HG03520 (cell line): ENCODE data around the gene CEP95.

Experiments used
- ATAC-seq: cut with Tn5 transposase; IDR thresholded peaks from one replicate; pipeline ENCODE4 v1.9.1; 2021; ENCODE audit warnings: mild to moderate bottlenecking, moderate library complexity; ENCODE audit not compliant: unreplicated experiment

Gene CEP95

GRCh38 chr17:64509179-64509578 lies 2.4 kb downstream of the CEP95 start:
- ATAC-seq, result no peak

- no peak for ATAC-seq
Observed at GRCh38 chr17:64515419-64515818, 8.6 kb downstream of the CEP95 start.

GRCh38 chr17:64515829-64516228 lies 9.1 kb downstream of the CEP95 start:
- no peak for ATAC-seq

GRCh38 chr17:64519601-64520000 lies 12.8 kb downstream of the CEP95 start:
- ATAC-seq, result no peak

GRCh38 chr17:64520359-64520758 lies 13.6 kb downstream of the CEP95 start:
- no peak for ATAC-seq

- no peak for ATAC-seq
Observed at GRCh38 chr17:64527914-64528313, 21.1 kb downstream of the CEP95 start.

GRCh38 chr17:64529221-64529620 lies 22.4 kb downstream of the CEP95 start:
- no peak for ATAC-seq

- no peak for ATAC-seq
Observed at GRCh38 chr17:64531955-64532371, 25.2 kb downstream of the CEP95 start.

- no peak for ATAC-seq
Observed at GRCh38 chr17:64532409-64532808, 25.6 kb downstream of the CEP95 start.

GRCh38 chr17:64533784-64534183 lies 27.0 kb downstream of the CEP95 start:
- no peak for ATAC-seq

GRCh38 chr17:64534187-64534586 lies 27.4 kb downstream of the CEP95 start:
- ATAC-seq, result no peak

- ATAC-seq, result no peak
Observed at GRCh38 chr17:64535357-64535756, 28.6 kb downstream of the CEP95 start.

- no peak for ATAC-seq
Observed at GRCh38 chr17:64536913-64537312, 30.1 kb downstream of the CEP95 start.

GRCh38 chr17:64537488-64537887 lies 30.7 kb downstream of the CEP95 start:
- no peak for ATAC-seq

- no peak for ATAC-seq
Observed at GRCh38 chr17:64538508-64539130, 31.8 kb downstream of the CEP95 start.

GRCh38 chr17:64540118-64540776 lies 33.5 kb downstream of the CEP95 start:
- no peak for ATAC-seq

- ATAC-seq, result no peak
Observed at GRCh38 chr17:64544742-64545141, 38.0 kb downstream of the CEP95 start.

- no peak for ATAC-seq
Observed at GRCh38 chr17:64546716-64547115, 39.9 kb downstream of the CEP95 start.

- no peak for ATAC-seq
Observed at GRCh38 chr17:64547319-64547718, 40.5 kb downstream of the CEP95 start.

GRCh38 chr17:64551461-64551860 lies 44.7 kb downstream of the CEP95 start:
- ATAC-seq, result no peak

GRCh38 chr17:64554028-64554637 lies 47.4 kb downstream of the CEP95 start:
- no peak for ATAC-seq

- ATAC-seq, result no peak
Observed at GRCh38 chr17:64555281-64555680, 48.5 kb downstream of the CEP95 start.
